HG03064 (cell line): Measurements from ENCODE around the gene AKT3.
A peak's percentile ranks its signal among the peaks of the same experiment; 100 is the strongest.

Source experiments
- ATAC-seq: cut with Tn5 transposase; IDR thresholded peaks from one replicate; pipeline ENCODE4 v1.9.1; 2021; ENCODE audit warnings: low read depth; ENCODE audit not compliant: unreplicated experiment

Gene AKT3

GRCh38 chr1:243473227-243474135, 376.6 kb downstream of the AKT3 start:
- no peak for ATAC-seq

- peak; percentile 91 for ATAC-seq
Measured at GRCh38 chr1:243471754-243472745, 378.0 kb downstream of the AKT3 start.

GRCh38 chr1:243471026-243471685, 378.9 kb downstream of the AKT3 start:
- ATAC-seq = no peak

GRCh38 chr1:243470502-243470901, 379.5 kb downstream of the AKT3 start:
- no peak for ATAC-seq

GRCh38 chr1:243469497-243469896, 380.5 kb downstream of the AKT3 start:
- no peak for ATAC-seq

GRCh38 chr1:243465738-243466137, 384.3 kb downstream of the AKT3 start:
- no peak for ATAC-seq

GRCh38 chr1:243465081-243465480, 385.0 kb downstream of the AKT3 start:
- no peak for ATAC-seq

- ATAC-seq = no peak
Measured at GRCh38 chr1:243462929-243463697, 386.9 kb downstream of the AKT3 start.

- ATAC-seq = no peak
Measured at GRCh38 chr1:243461700-243462099, 388.3 kb downstream of the AKT3 start.

GRCh38 chr1:243459059-243459458, 391.0 kb downstream of the AKT3 start:
- no peak for ATAC-seq

- ATAC-seq = no peak
Measured at GRCh38 chr1:243457363-243457982, 392.6 kb downstream of the AKT3 start.

- ATAC-seq = no peak
Measured at GRCh38 chr1:243455760-243456651, 394.0 kb downstream of the AKT3 start.

GRCh38 chr1:243454328-243454997, 395.6 kb downstream of the AKT3 start:
- ATAC-seq = no peak

- ATAC-seq = no peak
Measured at GRCh38 chr1:243452092-243452491, 398.0 kb downstream of the AKT3 start.

GRCh38 chr1:243449373-243449772, 400.7 kb downstream of the AKT3 start:
- no peak for ATAC-seq

- no peak for ATAC-seq
Measured at GRCh38 chr1:243447844-243448243, 402.2 kb downstream of the AKT3 start.

GRCh38 chr1:243447347-243447746, 402.7 kb downstream of the AKT3 start:
- no peak for ATAC-seq

- ATAC-seq = no peak
Measured at GRCh38 chr1:243443557-243443956, 406.5 kb downstream of the AKT3 start.
